ENCODE results near the gene BNC1. TPM values are rescaled to one million over a fixed set of nuclear protein-coding genes. Genes with fewer than 3 reads are reported as not detected.
A peak's percentile ranks its signal among the peaks of the same experiment; 100 is the strongest.

BNC1 gene
- total RNA-seq, 1 donor from 2014 or later = 14.4 TPM

- no peak overlapping the region for H3K4me3 Mint-ChIP-seq (ENCODE audit: unreplicated experiment)
- no peak overlapping the region for H3K27ac Mint-ChIP-seq (ENCODE audit: unreplicated experiment)
- no peak for DNase-seq (ENCODE audit: low spot score)
- H3K27me3 Mint-ChIP-seq (ENCODE audit: unreplicated experiment) = no peaks in the 10 kb centered on the region
- no peaks in the 10 kb centered on the region for H3K36me3 Mint-ChIP-seq (ENCODE audit: low read depth, unreplicated experiment)
- H3K9me3 Mint-ChIP-seq (ENCODE audit: unreplicated experiment) = no peaks in the 10 kb centered on the region
- no peaks in the 10 kb centered on the region for H3K4me1 Mint-ChIP-seq (ENCODE audit: unreplicated experiment)
- no peak for TF ChIP-seq CTCF (IDR thresholded peaks at IDR 0.05; ENCODE audit: unreplicated experiment)
Observed at GRCh38 chr15:83250781-83251180, 33.7 kb downstream of the BNC1 start.

- Mint-ChIP-seq H3K4me1 (ENCODE audit: unreplicated experiment) (no peaks in the 10 kb centered on the region), H3K27me3 (ENCODE audit: unreplicated experiment) (no peaks in the 10 kb centered on the region), H3K27ac (ENCODE audit: unreplicated experiment) (no peak overlapping the region), H3K36me3 (ENCODE audit: low read depth, unreplicated experiment) (no peaks in the 10 kb centered on the region), H3K9me3 (ENCODE audit: unreplicated experiment) (no peaks in the 10 kb centered on the region), H3K4me3 (ENCODE audit: unreplicated experiment) (no peak overlapping the region)
- no peak for TF ChIP-seq CTCF (IDR thresholded peaks at IDR 0.05; ENCODE audit: unreplicated experiment)
- DNase-seq (ENCODE audit: low spot score) = no peak
Observed at GRCh38 chr15:83249030-83249343, 35.5 kb downstream of the BNC1 start.

- Mint-ChIP-seq H3K9me3 (ENCODE audit: unreplicated experiment) (no peaks in the 10 kb centered on the region), H3K36me3 (ENCODE audit: low read depth, unreplicated experiment) (no peaks in the 10 kb centered on the region), H3K4me1 (ENCODE audit: unreplicated experiment) (no peaks in the 10 kb centered on the region), H3K27ac (ENCODE audit: unreplicated experiment) (no peak overlapping the region), H3K4me3 (ENCODE audit: unreplicated experiment) (no peak overlapping the region), H3K27me3 (ENCODE audit: unreplicated experiment) (no peaks in the 10 kb centered on the region)
- peak; percentile 60 for DNase-seq (ENCODE audit: low spot score)
- TF ChIP-seq CTCF (IDR thresholded peaks at IDR 0.05; ENCODE audit: unreplicated experiment) = peak; percentile 99
Observed at GRCh38 chr15:83248151-83249029, 36.1 kb downstream of the BNC1 start.

- no peak for TF ChIP-seq CTCF (IDR thresholded peaks at IDR 0.05; ENCODE audit: unreplicated experiment)
- no peak overlapping the region for H3K4me3 Mint-ChIP-seq (ENCODE audit: unreplicated experiment)
- H3K4me1 Mint-ChIP-seq (ENCODE audit: unreplicated experiment) = no peaks in the 10 kb centered on the region
- H3K9me3 Mint-ChIP-seq (ENCODE audit: unreplicated experiment) = no peaks in the 10 kb centered on the region
- no peaks in the 10 kb centered on the region for H3K27me3 Mint-ChIP-seq (ENCODE audit: unreplicated experiment)
- no peak overlapping the region for H3K27ac Mint-ChIP-seq (ENCODE audit: unreplicated experiment)
- peaks cover 3% of the 10 kb centered on the region for H3K36me3 Mint-ChIP-seq (ENCODE audit: low read depth, unreplicated experiment)
- no peak for DNase-seq (ENCODE audit: low spot score)
Observed at GRCh38 chr15:83243634-83244033, 40.8 kb downstream of the BNC1 start.

- no peak for TF ChIP-seq CTCF (IDR thresholded peaks at IDR 0.05; ENCODE audit: unreplicated experiment)
- no peak for DNase-seq (ENCODE audit: low spot score)
- no peak overlapping the region for H3K27ac Mint-ChIP-seq (ENCODE audit: unreplicated experiment)
- H3K9me3 Mint-ChIP-seq (ENCODE audit: unreplicated experiment) = no peaks in the 10 kb centered on the region
- H3K4me1 Mint-ChIP-seq (ENCODE audit: unreplicated experiment) = no peaks in the 10 kb centered on the region
- H3K4me3 Mint-ChIP-seq (ENCODE audit: unreplicated experiment) = no peak overlapping the region
- no peaks in the 10 kb centered on the region for H3K27me3 Mint-ChIP-seq (ENCODE audit: unreplicated experiment)
- no peaks in the 10 kb centered on the region for H3K36me3 Mint-ChIP-seq (ENCODE audit: low read depth, unreplicated experiment)
Observed at GRCh38 chr15:83230242-83230641, 54.2 kb downstream of the BNC1 start.

Data from endothelial cell (in vitro differentiated cells).